HG02759 (cell line): ENCODE measurements around the gene GOLGA8R.
"Not testable (repeated sequence)": the region's sequence is repeated elsewhere in the genome, so short reads cannot be mapped to it uniquely, and the experiment has no call there.

Experiments
- ATAC-seq: cut with Tn5 transposase; IDR thresholded peaks from one replicate; pipeline ENCODE4 v1.9.1; 2021; ENCODE audit warnings: mild to moderate bottlenecking, moderate library complexity; ENCODE audit not compliant: unreplicated experiment

Gene GOLGA8R

GRCh38 chr15:30355043-30355442 lies 59.0 kb downstream of the GOLGA8R start:
- ATAC-seq: not testable (repeated sequence)
